Rectal smooth muscle tissue (tissue), 1 donor: ENCODE data around the gene PIK3R4.

Experiments used
- H3K27ac ChIP-seq: one replicate; pipeline ENCODE4 v1.7.0; 2013; ENCODE audit warnings: low read depth, low read length, inconsistent platforms
- H3K27me3 ChIP-seq: one replicate; pipeline ENCODE4 v1.7.0; 2013; ENCODE audit warnings: low read length; ENCODE audit not compliant: control insufficient read depth, insufficient read depth
- H3K36me3 ChIP-seq: one replicate; pipeline ENCODE4 v1.7.0; 2013; ENCODE audit warnings: low read length; ENCODE audit not compliant: control insufficient read depth, insufficient read depth
- H3K4me1 ChIP-seq: one replicate; pipeline ENCODE4 v1.7.0; 2013; ENCODE audit warnings: low read length; ENCODE audit not compliant: control insufficient read depth, insufficient read depth
- H3K4me3 ChIP-seq: one replicate; pipeline ENCODE4 v1.7.0; 2013; ENCODE audit warnings: low read length
- H3K9ac ChIP-seq: one replicate; pipeline ENCODE4 v1.7.0; 2013; ENCODE audit warnings: low read length

Gene PIK3R4

DNA sequence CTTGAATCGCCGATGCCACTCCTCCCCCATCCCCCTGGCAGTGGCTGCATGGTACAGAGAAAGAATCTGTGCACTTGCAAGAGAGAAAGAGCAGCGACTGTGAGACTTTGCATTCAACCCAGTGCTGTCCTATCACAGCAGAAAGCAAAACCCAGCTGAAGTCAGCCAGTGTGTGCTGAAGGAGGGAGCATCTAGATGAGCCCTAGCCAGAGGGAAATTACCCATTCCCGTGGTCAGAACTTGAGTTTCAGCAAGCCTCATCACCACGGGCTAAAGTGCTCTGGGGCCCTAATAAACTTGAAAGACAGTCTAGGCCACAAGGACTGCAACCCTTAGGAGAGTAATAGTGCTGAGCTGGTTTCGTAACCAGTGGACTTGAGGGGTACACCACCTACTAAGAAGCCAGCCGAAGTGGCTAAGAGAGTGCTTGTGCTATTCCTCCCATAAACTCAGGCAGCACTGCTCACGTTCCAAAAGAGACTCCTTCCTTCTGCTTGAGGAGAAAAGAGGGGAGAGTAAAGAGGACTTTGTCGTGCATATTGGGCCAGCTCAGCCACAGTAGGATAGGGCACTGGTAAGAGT lies 15.2 kb upstream of the PIK3R4 start:
- Histone ChIP-seq H3K4me1 (no peaks in the 10 kb centered on the region), H3K9ac (no peak overlapping the region), H3K27me3 (no peaks in the 10 kb centered on the region), H3K27ac (no peak overlapping the region), H3K36me3 (no peaks in the 10 kb centered on the region), H3K4me3 (no peak overlapping the region)

DNA sequence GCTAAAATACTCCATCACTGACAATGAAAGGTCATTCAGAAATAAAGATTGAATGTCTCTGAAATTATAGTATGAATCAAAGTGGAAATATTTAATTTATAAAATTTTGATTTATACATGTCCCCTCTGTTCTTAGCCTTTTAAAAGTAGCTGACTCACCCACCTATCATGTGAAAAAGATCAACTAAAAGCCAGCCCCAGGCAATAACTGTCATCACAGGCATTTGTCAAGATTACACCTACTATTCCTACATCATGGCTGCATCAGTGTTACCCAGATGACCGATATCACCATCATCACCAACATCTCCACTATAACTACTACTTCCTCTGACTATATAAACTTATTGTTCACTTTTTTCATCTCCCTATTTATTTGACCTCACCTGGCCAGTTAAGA lies 14.3 kb upstream of the PIK3R4 start:
- no peak overlapping the region for H3K4me3 ChIP-seq
- no peaks in the 10 kb centered on the region for H3K36me3 ChIP-seq
- no peaks in the 10 kb centered on the region for H3K4me1 ChIP-seq
- H3K27ac ChIP-seq, result no peak overlapping the region
- H3K9ac ChIP-seq, result no peak overlapping the region
- no peaks in the 10 kb centered on the region for H3K27me3 ChIP-seq

DNA sequence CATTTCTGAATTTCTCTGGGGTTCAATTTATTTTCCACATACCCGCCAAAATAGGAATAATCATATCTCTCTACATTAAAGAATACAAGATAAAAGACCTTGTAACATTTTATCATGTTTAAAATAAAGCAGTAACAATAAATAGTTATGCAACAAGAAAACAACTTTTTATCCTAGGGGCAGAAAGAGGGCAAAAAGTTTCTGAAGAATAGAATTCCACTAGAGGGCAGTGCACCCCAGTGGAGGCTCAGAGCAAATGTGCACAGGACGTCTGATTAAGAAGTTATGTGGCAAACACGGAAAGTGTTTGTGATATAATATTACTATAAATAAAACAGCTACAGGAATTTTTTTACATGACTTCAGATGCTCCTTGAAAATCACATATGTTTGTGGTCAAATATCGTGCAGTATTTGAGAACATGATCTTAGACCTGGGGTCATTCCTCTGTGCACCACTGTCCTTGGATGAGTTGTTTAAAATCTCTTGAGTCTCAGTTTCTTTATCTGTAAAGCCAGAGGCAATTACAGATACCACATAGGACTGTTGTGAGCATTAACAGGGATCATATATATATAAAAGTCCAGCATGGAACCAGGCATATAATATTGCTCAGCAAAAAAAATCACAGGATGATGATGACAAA lies 13.2 kb upstream of the PIK3R4 start:
- no peak overlapping the region for H3K4me3 ChIP-seq
- no peaks in the 10 kb centered on the region for H3K36me3 ChIP-seq
- H3K4me1 ChIP-seq, result no peaks in the 10 kb centered on the region
- no peak overlapping the region for H3K9ac ChIP-seq
- H3K27ac ChIP-seq, result no peak overlapping the region
- H3K27me3 ChIP-seq, result no peaks in the 10 kb centered on the region

GRCh38 chr3:130758624-130759369 lies 12.2 kb upstream of the PIK3R4 start:
- H3K36me3 ChIP-seq, result no peaks in the 10 kb centered on the region

GRCh38 chr3:130757611-130758150 lies 11.1 kb upstream of the PIK3R4 start:
- H3K36me3 ChIP-seq, result no peaks in the 10 kb centered on the region
- no peak overlapping the region for H3K27ac ChIP-seq
- H3K4me1 ChIP-seq, result no peaks in the 10 kb centered on the region
- H3K4me3 ChIP-seq, result no peak overlapping the region
- no peaks in the 10 kb centered on the region for H3K27me3 ChIP-seq
- no peak overlapping the region for H3K9ac ChIP-seq

More at GRCh38 chr3:130758624-130759369, 12.2 kb upstream of the PIK3R4 start:
- Histone ChIP-seq H3K4me1 (no peaks in the 10 kb centered on the region), H3K27ac (no peak overlapping the region), H3K4me3 (no peak overlapping the region), H3K9ac (no peak overlapping the region), H3K27me3 (no peaks in the 10 kb centered on the region)

- H3K36me3 ChIP-seq, result no peaks in the 10 kb centered on the region
- no peaks in the 10 kb centered on the region for H3K27me3 ChIP-seq
- H3K4me1 ChIP-seq, result no peaks in the 10 kb centered on the region
- H3K4me3 ChIP-seq, result no peak overlapping the region
- no peak overlapping the region for H3K27ac ChIP-seq
- H3K9ac ChIP-seq, result no peak overlapping the region
Measured at GRCh38 chr3:130755666-130756065, 9.0 kb upstream of the PIK3R4 start.

DNA sequence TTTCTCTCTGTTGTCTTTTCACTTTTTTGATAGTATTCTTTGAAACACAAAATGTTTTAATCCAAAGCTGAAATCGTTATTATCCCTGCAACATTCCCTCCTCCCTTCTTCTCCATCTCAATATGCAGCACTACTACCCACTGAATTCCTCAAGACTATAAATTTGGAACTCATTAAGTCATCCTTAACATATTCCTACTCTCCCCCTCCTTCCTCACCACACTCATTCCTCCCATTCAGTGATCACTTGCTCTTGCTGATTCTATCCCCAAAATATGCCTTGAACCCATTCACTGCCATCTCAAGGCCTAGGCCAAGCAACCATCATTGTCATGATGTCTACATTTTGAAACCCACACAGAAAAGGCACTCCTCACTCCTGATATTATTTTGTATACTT lies 2.4 kb upstream of the PIK3R4 start:
- Histone ChIP-seq H3K36me3 (no peaks in the 10 kb centered on the region), H3K9ac (no peak overlapping the region), H3K4me1 (peaks cover 3% of the 10 kb centered on the region), H3K27ac (no peak overlapping the region), H3K27me3 (no peaks in the 10 kb centered on the region), H3K4me3 (no peak overlapping the region)

DNA sequence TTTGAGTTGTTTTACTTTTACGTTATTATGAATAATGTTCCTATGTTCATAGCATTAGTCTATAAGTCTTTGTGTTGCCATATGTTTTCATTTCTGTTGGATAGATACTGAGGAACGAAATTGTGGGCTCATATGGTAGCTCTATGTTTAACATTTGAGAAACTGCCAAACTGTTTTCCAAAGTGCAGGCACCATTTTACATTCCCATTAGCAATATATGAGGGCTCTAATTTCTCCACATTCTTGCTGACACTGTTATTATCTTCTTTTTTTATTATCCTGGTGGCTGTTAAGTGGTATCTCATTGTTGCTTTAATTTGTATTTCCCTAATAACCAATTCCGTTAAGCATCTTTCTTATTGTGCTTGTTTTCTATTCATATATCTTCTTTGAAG lies 1.8 kb upstream of the PIK3R4 start:
- no peak overlapping the region for H3K27ac ChIP-seq

GRCh38 chr3:130743354-130743753 lies 3.3 kb downstream of the PIK3R4 start:
- Histone ChIP-seq H3K27ac (no peak overlapping the region), H3K27me3 (no peaks in the 10 kb centered on the region), H3K36me3 (no peaks in the 10 kb centered on the region), H3K4me1 (peaks cover 4% of the 10 kb centered on the region), H3K4me3 (no peak overlapping the region), H3K9ac (no peak overlapping the region)

More for the DNA sequence above, 1.8 kb upstream of the PIK3R4 start:
- Histone ChIP-seq H3K4me1 (peaks cover 4% of the 10 kb centered on the region), H3K9ac (no peak overlapping the region), H3K4me3 (no peak overlapping the region), H3K27me3 (no peaks in the 10 kb centered on the region), H3K36me3 (no peaks in the 10 kb centered on the region)

- Histone ChIP-seq H3K4me3 (no peak overlapping the region), H3K9ac (no peak overlapping the region), H3K27ac (no peak overlapping the region), H3K4me1 (peaks cover 4% of the 10 kb centered on the region), H3K27me3 (no peaks in the 10 kb centered on the region), H3K36me3 (no peaks in the 10 kb centered on the region)
Measured at GRCh38 chr3:130741946-130742610, 4.6 kb downstream of the PIK3R4 start.

- no peak overlapping the region for H3K27ac ChIP-seq
- H3K4me1 ChIP-seq, result peaks cover 4% of the 10 kb centered on the region
- no peaks in the 10 kb centered on the region for H3K27me3 ChIP-seq
- no peaks in the 10 kb centered on the region for H3K36me3 ChIP-seq
- H3K4me3 ChIP-seq, result no peak overlapping the region
- no peak overlapping the region for H3K9ac ChIP-seq
Measured at GRCh38 chr3:130739848-130740247, 6.8 kb downstream of the PIK3R4 start.

DNA sequence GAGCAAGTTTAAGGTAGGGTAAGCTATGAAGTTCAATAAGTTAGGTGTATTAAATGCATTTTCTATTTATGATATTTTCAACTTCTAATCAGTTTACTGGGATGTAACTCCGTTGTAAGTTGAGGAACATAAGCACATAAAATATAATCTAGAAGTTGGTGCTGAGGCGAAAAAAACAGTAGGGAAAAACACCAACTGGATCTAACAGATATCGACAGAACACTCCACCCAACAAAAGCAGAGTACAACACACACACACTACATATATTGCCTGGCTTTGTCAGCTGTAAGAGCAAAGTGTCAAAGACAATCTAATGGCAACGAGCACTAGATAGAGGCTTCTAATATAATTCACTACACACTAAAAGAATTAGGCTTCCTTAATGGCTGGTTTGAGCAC lies 8.4 kb downstream of the PIK3R4 start:
- Histone ChIP-seq H3K4me3 (no peak overlapping the region), H3K9ac (no peak overlapping the region), H3K4me1 (no peaks in the 10 kb centered on the region), H3K27me3 (no peaks in the 10 kb centered on the region), H3K27ac (no peak overlapping the region), H3K36me3 (no peaks in the 10 kb centered on the region)
